Epidermal melanocyte (primary cell): ENCODE results near the gene MIEF1.

Experiments used
- DNase-seq: peaks from one replicate; pipeline ENCODE4 v3.0.0; 2011; ENCODE audit warnings: low spot score; ENCODE audit not compliant: insufficient read length

Gene MIEF1

DNA sequence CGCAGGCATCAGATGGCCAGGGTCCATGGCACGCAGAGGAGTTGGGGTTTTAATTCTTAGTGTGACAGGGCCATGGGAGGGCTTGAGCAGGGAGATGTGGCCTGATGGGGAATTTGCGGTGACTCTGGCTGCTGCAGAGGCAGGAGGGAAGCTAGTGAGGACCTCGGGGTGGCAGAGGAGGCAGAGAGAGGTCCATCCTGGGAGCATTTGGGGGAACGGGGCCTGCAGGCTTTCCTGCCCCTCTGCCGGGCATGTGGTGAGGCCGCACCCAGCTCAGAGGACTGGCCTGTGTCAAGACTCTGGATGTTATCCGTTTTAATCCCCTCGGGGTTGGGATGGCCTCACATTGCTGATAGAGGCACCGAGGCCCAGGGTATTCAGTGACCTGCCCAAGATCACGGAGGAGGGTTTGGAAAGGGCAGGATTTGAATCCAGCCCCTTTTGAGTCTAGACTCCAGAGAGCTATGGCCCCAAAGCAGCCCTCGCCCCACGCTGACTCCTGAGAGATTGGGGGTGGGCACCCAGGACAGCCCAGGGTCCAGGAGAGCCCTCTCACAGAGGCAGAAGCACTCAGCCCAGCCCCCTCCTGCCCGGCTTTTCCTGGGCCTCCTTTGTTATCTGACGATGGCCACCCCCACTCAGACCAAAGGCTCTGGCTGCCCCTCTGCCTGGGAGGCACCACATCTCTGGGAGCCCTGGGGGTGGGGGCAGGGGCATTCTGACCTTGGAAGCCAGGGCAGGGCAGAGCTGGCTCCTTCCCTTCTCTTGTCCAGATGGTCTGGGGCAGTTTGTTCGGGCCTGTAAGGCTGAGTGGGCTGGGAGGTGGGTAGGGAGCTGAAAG is 31.4 kb upstream of the MIEF1 start:
- DNase-seq, result no peak

DNA sequence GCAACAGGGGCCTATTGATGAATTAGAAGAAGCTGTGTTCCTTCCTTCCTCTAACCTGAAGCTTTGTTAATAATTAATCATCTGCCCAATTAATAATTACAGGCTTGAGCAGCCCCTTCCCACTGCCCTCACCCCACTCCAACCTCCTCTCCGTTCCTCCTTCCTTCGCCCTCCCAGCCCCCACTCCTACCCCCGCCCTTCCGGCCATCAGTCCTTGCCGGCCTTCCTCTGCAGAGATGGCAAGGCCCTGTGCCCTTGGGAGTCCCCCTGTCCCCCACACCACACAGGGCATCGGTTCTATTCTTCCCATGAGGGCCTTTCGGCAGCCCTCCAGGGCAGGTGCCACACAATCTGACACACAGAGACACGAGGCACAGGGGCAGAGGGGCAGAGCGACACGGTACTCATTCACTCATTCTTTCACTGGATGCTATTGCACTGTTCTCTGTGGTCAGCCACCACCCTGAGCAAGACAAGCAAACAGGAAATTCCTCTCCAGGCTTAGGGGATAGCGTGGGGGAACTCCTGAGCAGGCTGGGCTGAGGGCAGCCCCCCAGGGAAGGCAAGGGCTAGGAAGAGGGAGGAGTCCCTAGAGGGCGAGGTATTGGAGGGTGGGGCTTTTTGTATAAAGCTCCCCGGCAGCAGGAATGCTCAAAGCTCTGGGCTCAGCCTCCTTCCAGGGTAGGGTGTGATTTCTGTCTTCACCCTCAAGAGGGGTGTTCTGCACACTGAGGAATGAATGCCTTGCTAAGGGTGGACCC is 30.5 kb upstream of the MIEF1 start:
- DNase-seq, result peak; percentile 42

DNA sequence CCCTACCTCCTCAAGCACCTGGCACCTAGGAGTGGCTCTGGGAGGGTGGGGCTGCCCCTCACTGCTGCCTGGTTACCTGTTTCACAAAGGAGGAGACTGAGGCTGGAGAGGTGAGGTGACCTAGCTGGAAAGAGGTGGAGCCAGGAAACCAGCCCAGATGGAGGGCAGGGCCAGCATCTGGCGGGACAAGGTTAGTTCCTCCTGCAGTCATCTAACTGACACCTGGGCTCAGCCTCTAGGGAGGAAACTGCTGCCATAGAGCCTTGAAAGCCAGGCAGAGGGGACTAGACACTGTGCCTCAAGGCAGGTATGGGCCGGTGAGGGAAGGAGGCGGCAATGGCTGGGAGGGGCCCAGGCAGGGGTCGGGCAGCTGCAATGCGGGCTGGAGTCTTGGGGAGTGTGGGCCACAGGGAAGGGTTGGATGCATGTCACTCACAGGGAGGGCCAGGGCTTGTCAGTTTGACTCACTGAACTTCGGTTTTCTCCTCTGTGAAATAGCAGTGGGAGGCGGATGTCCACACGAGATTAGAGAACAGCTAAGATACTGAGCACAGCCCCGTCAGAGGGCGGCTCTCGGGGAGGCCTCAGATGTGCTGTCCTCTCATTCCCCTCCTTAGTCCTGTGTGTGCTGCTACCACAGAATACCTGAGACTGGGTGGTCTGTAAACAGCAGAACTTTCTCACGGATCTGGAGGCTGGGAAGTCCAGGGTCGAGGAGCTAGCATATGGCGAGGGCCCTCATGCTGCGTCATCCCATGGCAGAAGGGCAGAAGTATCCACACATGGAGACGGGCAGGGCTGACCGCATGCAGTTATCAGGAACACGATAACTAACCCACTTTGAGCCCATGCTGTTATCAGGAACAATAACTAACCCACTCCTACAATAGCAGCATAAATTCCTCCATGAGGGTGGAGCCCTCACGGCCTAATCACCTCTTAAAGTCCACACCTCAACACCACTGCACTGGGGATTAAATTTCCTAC is 29.2 kb upstream of the MIEF1 start:
- DNase-seq, result no peak

DNA sequence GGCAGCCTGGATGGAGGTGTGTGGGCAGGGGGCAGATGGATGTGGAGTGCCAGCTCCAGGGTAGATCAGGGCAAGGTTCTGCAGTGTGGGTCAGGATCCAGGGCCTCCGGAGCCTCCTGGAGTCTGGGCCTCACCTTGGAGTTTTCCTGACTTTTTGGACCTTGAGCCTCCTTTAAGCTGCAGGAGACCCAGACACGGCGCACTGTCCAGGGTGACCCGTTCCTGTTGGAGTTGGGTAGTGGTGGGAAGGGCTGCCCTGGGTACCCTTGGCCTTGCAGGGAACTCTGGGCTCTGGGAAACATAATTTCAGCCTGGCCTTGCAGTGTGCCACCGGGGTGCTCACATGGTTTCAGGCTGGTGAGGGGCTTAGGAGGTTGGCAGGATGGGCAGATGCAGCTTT is 28.2 kb upstream of the MIEF1 start:
- DNase-seq, result no peak

DNA sequence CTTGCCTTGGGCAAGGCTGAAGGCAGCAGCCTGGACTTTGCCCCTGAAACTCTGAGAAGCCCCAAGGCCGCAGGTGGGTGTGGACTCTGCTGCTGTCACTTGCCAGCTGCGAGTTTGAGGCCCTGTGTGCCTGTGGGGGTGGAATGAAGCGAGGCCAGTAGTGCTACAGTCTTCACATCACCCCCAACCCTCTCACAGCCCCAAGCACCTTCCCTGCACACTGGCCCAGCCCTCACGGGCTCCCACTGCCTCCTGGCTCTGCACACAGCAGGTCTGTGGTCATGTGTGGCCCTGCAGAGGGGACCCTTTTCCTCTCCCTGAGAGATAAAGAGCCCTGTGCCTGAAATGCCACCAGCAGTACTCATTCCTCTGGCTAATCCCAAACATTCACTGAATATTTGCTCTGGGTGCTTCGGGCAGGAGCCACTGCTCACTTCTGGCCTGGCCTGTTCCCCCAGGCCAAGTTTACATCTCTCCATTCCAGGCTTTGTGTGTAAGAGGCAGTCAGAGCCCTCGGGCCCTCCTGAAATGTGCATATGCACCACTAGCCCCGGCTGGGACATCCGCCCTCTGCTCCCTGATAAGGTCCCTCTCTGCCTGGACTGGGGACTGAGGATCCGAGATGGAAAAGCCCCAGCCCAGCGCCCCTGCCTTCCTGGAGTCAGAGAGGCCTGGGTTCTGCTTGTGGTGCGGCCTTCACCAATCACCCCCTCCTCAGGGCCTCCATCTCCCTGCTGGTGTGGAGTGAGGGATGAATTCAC is 27.6 kb upstream of the MIEF1 start:
- no peak for DNase-seq

DNA sequence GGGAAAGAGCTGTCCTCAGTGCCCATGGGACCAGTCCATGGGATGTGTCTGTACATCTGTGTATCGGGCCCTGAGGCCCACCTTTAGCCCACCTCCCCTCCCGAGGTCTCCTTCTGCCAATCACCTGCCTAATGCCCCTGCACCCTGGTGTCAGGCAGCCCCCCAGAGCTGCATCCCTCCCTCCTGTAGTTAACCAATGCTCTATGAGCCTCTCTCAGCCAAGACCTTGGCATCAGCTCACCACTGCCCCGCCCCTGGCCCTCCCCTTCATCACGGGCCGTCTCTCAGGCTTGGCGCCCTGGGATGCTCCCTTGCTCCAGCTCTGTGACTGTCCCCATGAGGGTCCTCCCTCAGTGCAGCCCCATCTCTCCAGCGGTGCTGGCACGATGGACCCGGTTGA is 26.8 kb upstream of the MIEF1 start:
- DNase-seq, result no peak

DNA sequence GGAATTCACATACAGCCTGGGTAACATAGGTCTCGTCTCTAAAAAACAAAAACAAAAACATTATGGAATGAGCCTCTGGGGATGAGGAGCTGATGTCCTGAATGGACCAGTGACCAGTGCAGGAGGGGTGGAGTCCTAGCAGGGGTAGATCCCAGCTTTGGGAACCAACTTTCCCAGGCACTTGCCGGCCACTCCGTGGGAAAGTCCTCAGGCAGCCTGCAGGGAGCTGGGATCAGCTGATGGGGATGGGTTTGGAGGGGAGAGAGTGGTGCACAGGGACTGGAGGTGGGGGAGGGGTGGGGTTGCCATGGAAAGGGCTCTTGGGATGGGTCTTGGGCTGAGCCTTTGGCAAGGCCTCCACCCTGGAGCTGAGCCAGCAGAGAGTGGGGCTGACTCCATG is 26.2 kb upstream of the MIEF1 start:
- DNase-seq, result no peak

DNA sequence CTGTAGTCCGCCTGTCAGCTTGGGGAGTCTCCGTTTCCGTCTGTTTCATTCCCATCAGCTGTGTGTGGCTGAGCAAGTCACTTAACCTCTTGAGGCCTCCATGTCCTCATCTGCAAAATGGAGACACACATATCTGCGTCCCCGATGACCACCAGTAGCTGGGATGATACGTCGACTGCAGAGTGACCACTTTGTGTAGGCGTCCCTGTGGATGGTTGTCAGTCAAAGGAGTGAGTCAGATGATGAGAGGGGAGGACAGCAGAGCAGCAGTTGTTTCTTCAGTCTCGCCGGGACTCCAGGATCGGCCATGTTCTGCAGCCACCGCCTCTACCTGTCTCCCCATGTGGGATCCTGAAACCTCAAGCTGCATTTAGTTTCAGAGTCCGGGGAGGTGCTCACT is 25.4 kb upstream of the MIEF1 start:
- DNase-seq, result no peak

DNA sequence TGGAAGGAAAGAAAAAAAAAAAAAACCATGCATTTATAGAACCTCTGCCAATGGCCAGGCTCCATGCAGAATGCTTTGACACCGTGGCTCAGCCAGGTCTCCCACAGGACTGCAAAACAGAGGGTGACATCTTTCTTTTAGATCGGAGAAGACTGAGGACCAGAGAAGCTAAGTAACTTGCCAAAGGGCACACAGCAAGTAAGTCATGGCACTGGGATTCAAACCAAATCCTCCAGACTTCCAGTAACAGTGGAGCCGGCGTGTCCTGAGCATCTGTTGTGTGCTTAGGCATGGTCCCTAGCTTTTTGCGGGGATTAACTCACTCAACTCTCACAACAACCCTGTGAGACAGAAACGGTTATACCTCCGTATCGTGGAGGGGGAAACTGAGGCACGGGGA is 24.5 kb upstream of the MIEF1 start:
- DNase-seq, result no peak

DNA sequence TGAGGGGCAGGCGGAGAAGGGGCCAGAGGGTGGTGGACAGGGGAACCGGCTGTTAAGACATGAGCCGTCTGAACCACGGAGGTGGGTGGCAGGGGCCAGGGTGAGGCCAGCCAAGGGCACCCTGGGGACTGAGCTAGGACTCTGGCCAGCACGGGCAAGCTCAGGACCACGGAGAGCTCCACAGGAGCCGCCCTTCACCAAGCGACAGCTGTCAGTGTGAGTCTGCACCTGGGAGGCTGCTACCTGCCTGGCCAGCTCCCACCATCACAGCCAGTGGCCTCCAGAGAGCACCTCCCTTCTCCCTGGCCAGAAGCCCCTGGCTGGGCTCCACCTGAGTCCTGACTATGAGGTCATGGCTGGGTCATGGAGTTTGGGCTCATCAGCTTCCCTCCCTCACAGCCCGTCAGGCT is 23.6 kb upstream of the MIEF1 start:
- no peak for DNase-seq

DNA sequence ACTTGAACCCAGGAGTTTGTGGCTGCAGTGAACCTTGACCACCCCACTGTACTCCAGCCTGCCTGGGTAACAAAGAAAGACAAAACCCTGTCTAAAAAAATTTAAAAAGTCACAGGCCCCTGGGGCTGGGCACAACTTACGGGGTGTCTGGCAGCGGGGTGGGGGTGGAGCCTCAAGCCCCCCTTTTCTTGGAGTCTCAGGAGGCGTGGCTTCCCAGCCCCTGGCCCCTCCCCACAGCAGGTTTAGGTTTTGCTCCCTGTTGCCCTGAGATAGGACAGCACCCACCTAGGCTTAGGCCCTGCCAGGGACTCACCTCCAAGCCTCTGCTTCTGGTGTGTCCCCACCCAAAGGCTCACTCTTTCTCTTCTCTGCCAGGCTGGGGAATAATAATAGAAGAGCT is 22.8 kb upstream of the MIEF1 start:
- no peak for DNase-seq

DNA sequence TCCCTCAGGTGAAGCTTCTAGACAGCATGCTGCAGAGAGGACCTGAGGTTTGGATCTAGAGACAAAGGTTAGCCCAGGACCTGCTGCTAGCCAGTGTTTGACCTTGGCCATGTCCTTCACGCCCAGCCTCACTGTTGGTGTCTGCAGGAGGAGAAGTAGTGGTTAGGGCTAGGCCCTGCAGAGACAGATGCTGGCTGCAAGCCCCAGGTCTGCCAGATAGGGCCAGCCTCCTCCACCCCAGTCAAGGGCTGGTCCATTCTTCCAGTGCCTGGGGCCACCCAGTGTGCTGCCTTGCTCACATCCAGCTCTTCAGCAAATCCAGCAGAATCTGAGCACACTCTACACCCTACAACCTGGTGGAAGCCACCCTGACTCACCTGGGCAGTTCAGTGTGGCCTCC is 21.5 kb upstream of the MIEF1 start:
- no peak for DNase-seq

DNA sequence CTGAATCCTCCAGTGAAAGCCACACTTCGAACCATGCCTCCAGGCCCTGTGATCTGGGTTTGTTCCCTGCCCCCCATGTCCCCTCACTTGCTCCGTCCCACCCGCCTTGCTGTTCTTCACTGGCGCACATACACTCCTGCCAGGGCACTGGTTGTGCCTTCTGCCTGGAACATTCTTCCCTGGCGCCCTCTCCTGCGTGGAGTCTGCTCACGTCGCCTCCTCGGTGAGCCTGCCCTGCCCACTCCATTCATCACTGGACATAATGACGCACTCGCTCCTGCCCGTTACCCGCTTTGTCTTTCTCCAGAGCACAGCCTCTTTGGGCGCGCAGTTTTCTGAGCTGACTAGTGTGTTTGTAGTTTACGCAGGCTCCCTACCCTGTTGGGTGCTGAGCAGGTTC is 21.0 kb upstream of the MIEF1 start:
- DNase-seq, result no peak

DNA sequence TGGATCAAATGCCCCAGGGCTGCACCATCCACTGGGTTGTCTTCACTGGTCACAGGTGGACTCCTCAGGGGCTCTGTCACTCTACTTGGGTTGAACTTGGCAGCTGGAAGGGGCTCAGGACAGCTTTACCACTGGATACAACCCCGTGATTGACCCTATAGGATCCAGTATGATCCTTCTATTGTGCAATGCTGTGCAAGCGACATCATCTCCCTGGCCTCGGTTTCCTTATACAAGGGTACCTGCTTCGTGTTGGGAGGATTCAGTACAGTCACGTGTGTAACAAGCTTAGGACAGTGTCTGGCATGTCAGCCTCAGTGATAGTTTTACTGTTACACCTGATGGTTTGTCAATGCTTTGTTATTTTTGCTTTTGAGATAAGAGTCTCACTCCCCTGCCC is 20.5 kb upstream of the MIEF1 start:
- no peak for DNase-seq

DNA sequence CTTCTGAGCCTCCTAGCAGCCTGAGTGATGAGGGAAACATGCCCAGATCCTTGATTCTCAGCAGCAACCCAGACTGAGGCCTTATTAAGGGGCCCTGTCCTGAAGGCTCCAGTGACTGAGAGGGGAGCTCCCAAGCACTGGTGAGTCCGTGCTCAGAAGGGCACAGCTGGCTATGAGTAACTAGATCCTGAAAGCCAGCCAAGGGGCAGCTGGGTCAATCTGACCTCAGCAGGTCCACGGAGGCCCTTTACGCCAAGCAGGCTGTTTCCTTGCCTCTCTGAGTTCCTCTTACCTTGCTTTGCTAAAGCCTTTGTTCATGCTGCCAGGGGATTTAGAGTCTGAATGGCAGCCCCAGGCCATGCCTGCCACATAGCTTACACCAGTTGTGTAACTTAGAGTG is 19.3 kb upstream of the MIEF1 start:
- DNase-seq, result no peak

DNA sequence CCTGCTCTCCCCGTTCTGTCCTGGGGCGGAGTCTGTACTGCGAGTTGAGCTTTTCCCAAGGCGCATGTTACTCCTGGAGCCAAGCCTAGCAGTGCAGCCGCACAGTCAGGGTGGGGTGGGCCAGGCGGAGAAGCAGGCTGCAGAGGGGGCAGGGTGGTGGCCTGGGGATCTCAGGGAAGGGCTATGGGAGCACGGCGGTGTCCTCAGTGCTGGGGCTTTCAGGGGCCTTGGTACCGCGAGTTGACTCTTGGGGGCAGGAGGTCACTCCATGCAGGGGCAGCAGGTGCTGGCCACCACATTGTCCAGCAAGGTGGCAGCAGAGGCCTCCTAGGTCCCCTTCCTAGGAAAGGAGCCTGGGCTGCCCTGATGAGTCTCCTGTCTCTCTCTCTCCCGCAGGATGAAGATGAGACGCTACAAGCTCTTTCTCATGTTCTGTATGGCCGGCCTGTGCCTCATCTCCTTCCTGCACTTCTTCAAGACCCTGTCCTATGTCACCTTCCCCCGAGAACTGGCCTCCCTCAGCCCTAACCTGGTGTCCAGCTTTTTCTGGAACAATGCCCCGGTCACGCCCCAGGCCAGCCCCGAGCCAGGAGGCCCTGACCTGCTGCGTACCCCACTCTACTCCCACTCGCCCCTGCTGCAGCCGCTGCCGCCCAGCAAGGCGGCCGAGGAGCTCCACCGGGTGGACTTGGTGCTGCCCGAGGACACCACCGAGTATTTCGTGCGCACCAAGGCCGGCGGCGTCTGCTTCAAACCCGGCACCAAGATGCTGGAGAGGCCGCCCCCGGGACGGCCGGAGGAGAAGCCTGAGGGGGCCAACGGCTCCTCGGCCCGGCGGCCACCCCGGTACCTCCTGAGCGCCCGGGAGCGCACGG is 14.9 kb upstream of the MIEF1 start:
- DNase-seq, result no peak

DNA sequence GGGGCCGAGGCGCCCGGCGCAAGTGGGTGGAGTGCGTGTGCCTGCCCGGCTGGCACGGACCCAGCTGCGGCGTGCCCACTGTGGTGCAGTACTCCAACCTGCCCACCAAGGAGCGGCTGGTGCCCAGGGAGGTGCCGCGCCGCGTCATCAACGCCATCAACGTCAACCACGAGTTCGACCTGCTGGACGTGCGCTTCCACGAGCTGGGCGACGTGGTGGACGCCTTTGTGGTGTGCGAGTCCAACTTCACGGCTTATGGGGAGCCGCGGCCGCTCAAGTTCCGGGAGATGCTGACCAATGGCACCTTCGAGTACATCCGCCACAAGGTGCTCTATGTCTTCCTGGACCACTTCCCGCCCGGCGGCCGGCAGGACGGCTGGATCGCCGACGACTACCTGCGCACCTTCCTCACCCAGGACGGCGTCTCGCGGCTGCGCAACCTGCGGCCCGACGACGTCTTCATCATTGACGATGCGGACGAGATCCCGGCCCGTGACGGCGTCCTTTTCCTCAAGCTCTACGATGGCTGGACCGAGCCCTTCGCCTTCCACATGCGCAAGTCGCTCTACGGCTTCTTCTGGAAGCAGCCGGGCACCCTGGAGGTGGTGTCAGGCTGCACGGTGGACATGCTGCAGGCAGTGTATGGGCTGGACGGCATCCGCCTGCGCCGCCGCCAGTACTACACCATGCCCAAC is 14.1 kb upstream of the MIEF1 start:
- no peak for DNase-seq

DNA sequence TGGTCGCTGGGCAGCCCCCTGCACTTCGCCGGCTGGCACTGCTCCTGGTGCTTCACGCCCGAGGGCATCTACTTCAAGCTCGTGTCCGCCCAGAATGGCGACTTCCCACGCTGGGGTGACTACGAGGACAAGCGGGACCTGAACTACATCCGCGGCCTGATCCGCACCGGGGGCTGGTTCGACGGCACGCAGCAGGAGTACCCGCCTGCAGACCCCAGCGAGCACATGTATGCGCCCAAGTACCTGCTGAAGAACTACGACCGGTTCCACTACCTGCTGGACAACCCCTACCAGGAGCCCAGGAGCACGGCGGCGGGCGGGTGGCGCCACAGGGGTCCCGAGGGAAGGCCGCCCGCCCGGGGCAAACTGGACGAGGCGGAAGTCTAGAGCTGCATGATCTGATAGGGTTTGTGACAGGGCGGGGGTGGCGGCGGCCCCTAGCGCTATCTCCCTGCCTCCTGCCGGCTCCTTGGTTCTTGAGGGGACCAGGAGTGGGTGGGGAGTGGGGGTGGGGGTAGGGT is 13.5 kb upstream of the MIEF1 start:
- DNase-seq, result no peak
